Suppressor macrophage treated with lipopolysaccharide for 1 hour (primary cell): ENCODE measurements around the gene PDE1C.

ENCODE experiments used
- DNase-seq, 3 donors: peaks; one replicate each; pipeline ENCODE4 v3.0.0-alpha.2; 2020 to 2022

Gene PDE1C

DNA sequence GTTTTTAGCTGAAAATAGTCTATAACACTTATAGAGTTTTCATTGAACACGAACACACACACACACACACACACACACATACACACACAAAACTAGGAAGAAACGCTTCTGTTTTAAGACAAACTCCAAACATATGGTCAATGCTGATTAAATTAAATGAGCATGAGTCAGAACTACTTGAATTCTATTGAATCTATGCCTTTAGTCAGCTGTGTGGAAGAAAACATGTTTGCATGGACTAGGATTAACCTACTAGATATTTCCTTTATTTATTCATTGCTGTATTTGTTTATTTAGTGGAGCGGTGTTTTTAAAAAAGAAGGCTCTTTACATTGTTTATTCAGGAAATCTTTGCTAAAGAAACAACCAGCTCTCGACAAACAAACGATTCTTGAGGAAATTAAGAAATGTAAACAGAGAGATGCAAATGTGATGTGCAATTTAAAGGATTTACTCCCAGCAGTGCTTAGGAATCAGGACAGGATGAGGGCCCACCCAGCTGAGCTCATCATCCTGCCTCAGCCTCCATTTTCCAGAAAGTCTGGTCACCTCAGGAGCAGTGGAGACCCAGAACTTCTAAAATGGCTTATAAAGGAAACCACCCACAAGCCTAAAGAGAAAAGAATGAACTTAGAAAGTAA lies 83.2 kb downstream of the PDE1C start:
- DNase-seq: no peak

- no peak for DNase-seq
Observed at GRCh38 chr7:31982962-31983361, 87.2 kb downstream of the PDE1C start.

DNA sequence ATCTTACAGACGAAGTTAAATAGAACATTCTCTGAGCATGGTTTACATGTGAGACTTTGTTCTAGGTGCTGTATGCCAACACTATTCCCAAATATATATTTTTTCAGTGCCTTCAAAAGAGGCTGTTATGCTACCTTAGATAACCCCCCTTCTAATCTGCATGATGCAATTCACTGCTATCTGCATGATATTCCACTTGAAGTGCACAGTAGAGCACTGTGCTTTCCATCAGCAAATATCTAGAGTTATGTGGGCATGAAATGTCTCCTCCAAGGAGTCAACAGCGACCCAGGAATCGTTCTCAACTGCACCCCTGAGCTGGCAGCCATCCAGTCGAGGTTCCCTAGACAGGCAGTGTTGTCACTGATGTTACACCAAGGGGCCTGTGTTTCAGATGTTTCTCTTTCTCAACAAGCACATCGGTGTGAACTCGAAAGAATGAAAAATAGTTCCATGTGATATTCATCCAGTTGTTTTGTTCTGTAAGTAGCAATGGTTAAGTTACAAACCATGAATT lies 88.3 kb downstream of the PDE1C start:
- no peak for DNase-seq

DNA sequence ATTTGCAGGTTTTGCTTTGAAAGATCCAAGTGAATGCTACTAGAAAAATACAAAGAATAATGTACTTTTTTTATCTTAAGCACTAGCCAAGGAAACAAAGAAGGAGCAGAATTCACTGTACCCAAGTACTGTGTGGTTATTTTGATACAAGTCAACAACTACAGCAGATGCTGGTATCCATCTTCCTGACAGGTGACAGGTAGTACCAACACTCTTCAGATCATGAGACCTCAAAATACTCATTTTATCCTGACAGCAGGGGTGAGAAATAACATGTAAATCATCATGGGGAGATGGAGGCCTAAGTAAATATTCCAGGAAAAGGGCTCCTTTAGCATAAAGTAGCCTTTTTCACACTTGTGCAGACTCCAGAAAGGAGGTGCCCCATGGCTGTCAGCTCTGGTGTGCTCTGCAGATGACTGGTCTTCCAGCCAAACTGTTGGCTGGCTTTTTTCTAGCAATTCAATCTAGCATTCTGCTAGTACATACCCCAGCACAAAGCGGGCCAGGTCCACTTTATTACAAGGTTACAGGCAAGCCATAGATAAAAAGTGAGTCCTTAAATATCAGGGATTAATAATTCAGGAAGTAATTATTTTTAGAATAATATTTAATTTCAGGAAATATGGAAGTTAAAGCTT lies 90.4 kb downstream of the PDE1C start:
- no peak for DNase-seq

GRCh38 chr7:31975546-31975945 lies 94.7 kb downstream of the PDE1C start:
- no peak for DNase-seq

DNA sequence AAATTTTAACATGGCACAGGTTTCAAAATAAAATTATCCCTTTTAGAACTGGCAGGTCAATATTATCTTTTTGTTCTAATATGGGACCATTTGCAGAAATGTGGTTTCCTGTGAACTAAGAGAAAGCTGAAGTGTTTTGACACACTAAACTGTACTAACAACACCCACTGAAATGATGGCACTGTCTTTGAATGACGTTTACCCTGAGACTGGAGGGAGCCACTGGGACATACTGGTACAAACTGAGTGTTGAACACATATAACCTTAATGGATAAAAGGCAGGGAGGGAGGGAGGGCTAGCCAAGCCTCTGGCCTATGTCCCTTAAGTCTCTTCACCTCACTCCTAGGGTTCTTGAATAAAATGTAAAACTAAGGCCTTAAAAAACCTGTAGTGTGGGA lies 95.9 kb downstream of the PDE1C start:
- no peak for DNase-seq

DNA sequence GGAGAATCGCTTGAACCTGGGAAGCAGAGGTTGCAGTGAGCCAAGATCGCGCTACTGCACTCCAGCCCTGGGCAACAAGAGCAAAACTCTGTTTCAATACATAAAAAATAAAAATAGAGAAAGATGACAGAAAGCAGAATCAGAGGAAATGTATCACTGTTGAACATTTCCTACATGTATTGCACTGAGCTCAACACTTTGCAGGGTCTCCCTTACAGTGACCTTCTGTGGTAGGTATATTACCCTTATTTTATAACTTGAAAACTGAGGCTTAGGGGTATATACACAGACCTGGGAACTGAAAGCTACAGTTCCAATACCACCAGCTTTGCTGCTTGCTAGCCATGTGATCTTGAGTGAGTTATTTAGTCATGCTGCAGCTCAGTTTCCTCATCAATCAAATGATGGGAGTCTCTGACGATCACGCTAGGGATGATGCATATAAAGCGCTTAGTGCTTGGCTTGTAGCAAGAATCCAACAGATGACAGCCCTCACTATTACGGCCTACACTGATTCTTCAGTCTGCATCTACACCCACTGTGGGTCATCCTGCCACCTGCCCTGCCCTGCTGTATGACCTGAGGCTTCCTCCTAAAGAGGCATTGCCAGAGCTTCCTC lies 99.0 kb downstream of the PDE1C start:
- DNase-seq: no peak

GRCh38 chr7:31970501-31970900 lies 99.7 kb downstream of the PDE1C start:
- DNase-seq: no peak

DNA sequence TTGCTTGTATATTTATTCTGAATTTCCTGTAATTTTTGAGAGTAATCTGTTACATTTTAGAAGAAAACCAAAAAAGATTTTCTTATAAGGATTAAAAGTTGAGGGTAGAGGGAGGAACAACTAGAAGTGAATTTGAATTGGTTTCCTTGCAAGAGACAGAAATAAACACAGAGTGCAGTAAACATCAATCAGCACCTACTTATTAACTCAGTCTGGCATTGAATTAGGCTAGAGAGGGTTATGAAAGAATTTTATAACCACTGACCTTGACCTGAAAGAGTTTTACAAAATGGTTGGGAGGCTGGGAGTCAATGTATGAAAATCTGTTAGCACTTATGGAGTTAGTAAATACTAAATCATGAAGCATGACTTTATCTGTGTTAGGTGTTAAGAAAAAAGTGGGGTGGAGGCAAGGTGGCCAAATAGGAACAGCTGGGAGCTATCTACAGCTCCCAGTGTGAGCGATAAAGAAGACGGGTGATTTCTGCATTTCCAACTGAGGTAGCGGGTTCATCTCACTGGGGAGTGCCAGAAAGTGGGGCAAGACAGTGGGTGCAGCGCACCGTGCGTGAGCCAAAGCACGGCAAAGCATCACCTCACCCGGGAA lies 106.5 kb downstream of the PDE1C start:
- no peak for DNase-seq

GRCh38 chr7:31962246-31962645 lies 108.0 kb downstream of the PDE1C start:
- DNase-seq: no peak

GRCh38 chr7:31958226-31958625 lies 112.0 kb downstream of the PDE1C start:
- DNase-seq: no peak

DNA sequence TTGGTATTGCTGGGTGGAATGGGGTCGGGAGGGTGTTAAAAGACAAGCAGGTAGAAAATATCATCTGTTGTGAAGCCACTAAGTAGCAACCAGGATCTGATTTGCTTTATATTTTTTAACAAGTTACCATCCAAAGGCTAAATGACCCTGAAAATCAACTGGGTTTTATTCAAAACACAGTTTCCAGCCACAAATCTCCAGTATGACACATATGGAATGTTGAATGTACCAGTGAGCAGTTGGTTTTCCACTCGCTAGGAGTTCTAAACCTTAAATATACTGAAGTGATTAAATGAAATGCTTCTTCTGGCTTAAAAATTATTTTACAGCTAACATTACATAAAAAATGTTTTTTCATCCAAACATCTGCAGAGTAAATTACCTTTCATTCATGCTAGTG lies 112.5 kb downstream of the PDE1C start:
- DNase-seq: no peak

- peak in 2 of 3 donors; percentile 8 to 19 for DNase-seq
Observed at GRCh38 chr7:31957090-31957720, 113.0 kb downstream of the PDE1C start.

DNA sequence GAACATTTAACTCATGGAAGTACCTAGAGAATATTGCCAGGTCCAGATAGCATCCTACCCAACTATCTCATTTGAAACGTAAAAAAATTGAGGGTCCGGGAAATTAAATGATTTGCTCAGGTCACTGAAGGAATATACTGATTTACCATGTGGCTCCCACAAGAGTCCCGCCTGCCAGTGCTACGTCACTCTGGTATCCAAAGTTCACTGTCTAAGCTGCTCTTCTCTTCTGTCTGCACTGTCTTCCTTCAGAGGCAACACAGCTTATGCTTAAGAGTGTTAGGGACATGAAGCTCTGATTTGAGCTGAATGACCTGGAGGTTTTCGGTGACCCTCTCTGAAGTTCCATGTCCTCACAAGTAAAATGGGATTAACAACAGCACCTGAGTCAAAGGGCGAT lies 114.6 kb downstream of the PDE1C start:
- no peak for DNase-seq

GRCh38 chr7:31955021-31955420 lies 115.2 kb downstream of the PDE1C start:
- DNase-seq: no peak

DNA sequence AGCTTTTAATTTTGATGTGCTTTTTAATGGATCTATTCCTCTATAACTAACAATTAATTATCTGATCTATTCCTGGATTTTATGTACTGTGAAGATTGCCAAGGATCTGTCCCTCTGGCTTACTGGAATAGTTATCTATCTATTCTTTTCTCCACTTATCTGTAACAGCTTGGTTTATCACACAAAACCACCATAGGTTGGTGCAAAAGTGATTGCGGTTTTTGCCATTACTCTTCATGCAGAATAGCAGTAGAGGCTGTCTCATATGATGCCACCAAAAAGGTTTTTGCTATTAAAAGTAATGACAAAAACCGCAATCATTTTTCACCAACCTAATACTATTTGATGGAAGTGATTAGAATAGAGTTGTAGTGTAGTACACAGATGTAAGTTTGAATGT lies 115.7 kb downstream of the PDE1C start:
- DNase-seq: no peak

DNA sequence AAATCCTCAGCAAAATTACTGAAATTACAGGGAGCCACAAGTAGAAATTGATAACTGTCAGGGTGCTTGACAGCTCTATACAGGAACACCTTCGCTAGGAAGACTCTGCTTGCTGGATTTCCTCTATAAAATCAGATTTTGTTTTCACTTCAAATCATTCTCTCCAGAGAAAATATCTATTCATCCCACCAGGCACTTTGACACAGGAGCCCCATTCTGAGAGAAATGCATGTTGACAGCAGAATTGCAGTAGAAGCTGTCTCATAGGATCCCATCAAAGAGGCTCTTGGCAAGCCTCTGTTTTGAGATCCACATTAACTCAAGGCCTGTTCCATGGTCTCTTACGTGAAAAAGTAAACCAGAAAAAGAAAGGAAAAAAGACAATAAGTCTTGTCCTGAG lies 116.8 kb downstream of the PDE1C start:
- no peak for DNase-seq

DNA sequence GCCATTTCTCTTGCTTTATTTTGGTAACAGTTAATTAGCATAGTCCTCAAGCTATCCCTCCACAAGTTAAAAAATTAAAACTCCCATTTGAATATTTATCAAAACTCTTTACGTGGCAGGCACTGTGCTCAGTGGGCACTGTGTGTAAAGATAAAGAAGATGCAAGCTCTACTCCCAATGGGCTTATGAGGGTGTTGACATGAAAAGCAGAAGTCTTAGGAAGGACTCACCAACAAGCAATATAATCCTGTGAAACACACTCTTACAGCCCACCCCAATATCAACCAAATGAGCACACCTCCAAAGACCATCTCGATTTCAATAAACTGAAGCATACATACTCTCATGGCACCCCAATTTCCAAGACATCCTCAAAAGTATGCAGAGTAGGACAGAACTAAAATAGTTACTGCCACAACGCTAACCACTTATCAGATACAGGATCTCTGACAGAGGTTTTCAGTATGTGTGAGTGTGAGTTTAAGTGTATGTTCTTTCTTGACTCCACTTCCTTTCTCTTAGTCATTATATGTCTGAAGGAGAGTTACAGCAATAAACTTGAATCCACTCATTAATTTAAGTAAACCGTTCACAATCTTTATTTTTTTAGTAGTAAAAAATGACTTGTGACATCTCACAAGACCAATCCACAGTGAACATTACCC lies 120.0 kb downstream of the PDE1C start:
- DNase-seq: no peak

DNA sequence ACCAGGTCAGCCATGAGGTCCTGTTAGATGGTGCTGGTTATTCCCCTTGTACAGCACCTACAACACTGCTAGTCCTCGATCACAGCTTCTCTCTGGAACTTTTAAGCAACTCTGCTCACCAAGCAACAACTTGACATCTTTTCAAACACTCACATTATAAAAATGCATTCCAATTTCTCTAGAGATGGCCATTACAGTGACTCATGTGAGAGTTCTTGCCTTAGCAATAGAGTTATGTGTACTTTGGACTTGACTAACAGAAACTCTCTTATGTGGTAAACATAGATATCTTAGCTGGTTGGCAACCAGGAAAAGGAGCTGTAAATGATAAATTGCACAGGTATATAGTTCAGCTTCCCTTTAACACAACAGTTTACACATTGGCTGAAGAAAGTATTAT lies 122.2 kb downstream of the PDE1C start:
- no peak for DNase-seq

GRCh38 chr7:31940167-31940566 lies 130.0 kb downstream of the PDE1C start:
- DNase-seq: no peak

DNA sequence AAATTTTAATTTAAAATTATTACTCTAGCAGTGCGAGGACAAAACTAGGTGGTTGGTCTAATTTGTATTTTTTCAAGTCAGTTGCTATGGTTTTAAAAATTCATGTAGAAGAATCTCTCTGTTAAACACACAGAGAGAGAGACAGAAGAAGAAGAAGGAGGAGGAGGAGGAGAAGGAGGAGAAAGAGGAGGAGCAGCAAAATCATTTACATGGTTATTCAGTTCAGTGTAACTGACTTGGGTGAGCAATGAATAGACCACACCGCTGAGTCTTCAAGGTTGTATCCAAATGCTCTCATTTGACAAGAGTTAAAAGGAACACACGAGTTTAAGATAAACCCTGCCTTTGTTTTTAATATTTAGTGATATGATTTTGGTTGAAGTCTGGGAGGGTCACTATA lies 131.1 kb downstream of the PDE1C start:
- DNase-seq: no peak

- DNase-seq: no peak
Observed at GRCh38 chr7:31938650-31939049, 131.6 kb downstream of the PDE1C start.

DNA sequence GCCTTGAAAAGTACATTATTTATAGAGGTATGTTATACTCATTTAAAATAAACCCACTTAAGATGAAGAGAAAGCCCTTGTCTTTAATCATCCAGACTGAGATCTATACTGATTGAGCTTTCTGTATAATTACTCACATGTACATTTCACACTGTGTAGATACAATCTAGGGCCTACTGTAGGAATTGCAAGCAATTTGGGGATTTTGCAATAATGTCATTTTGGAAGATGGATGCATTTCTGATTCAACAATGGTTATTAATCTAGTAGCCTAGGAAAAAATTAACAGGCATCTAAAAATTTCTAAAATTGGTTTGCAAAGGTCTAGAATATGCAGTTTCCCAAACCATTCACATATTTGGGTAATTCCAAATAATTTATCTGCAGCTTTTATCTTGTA lies 132.2 kb downstream of the PDE1C start:
- DNase-seq: no peak
